GM13976 (cell line): Measurements from ENCODE around the gene JAML.

Experiments used
- DNase-seq: peaks from one replicate; pipeline ENCODE4 v3.0.0; 2012; ENCODE audit warnings: low spot score
- in situ Hi-C: fragments of 300-500 bp; cut with MboI; formaldehyde crosslinking; loops from one replicate; pipeline ENCODE4 v1.12.0; 2022; ENCODE audit warnings: low sequenced_read_pairs, mixed read lengths, inconsistent platforms; ENCODE audit not compliant: unreplicated experiment
- TF ChIP-seq, protein P1 (sequence below): IDR thresholded peaks from 2 replicates; pipeline ENCODE4 v1.5.1; 2012; ENCODE audit warnings: borderline replicate concordance, mild to moderate bottlenecking; ENCODE audit not compliant: insufficient read depth; ENCODE audit errors: extremely low read depth, missing control alignments, control extremely low read depth

Gene JAML

DNA sequence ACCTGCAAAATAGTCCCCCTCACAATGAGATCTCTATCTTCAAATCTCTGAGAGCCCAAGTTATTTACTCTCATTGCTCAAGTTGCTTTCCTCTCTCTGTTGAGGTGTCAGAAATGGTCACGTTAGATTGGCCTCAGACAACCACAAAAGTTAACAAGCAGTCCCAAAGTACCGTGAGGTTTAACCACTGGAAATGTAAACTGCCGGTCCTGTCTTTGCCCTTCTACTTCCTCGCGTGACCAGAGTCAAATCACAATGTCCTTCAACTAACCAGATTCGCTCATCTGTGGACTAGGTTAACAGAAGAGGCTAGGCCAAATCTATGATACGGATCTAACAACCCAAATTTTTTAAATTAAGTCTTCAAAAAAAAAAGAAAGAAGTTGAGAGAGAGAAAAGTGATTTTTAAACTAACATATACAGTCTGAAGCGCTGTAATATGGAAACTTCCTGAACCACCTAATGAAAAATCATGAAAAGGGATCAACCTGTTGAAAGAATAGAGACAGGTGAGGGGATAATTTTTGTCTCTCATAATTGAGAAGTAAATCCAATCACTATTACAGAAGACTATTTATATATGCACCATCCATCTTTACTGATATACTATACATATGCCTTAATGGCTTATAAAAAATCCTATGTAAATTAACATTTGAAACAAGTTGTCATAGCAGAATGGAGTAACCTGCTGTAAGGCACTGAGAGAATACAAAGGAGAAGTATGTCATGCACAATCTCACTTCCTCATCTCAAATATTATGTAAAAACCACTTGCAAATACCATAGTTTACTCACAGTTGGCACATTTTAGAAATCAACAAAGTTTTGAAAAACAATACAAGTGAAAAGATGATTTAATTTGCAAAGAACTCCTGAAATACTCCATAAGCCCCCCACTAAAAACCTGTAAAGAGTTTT lies 3.3 kb upstream of the JAML start:
- peak; percentile 30 for DNase-seq
- TF ChIP-seq, protein P1, sequence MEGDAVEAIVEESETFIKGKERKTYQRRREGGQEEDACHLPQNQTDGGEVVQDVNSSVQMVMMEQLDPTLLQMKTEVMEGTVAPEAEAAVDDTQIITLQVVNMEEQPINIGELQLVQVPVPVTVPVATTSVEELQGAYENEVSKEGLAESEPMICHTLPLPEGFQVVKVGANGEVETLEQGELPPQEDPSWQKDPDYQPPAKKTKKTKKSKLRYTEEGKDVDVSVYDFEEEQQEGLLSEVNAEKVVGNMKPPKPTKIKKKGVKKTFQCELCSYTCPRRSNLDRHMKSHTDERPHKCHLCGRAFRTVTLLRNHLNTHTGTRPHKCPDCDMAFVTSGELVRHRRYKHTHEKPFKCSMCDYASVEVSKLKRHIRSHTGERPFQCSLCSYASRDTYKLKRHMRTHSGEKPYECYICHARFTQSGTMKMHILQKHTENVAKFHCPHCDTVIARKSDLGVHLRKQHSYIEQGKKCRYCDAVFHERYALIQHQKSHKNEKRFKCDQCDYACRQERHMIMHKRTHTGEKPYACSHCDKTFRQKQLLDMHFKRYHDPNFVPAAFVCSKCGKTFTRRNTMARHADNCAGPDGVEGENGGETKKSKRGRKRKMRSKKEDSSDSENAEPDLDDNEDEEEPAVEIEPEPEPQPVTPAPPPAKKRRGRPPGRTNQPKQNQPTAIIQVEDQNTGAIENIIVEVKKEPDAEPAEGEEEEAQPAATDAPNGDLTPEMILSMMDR = no peak
- in situ Hi-C loops = no loop called here

DNA sequence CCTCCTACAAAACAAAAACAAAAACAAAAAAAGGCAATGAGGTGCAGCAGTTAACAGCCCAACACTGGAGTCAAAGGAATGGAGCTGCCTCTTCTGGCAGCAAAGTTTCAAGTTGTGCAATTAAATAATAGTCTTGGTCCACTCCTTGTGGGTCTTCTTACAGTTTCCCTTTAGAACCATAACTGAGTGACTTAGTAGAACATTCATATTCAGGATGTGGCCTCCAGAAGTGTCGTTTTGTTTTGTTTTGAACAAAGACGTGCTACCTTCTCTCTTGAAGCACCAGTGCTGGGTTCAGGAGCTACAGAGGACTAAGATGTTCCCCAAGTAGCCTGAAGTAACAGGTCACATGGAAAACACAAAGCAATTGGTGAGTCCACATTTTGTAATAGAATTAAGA lies 2.0 kb upstream of the JAML start:
- no peak for DNase-seq
- TF ChIP-seq, protein P1 = no peak
- in situ Hi-C loops = no loop called here

DNA sequence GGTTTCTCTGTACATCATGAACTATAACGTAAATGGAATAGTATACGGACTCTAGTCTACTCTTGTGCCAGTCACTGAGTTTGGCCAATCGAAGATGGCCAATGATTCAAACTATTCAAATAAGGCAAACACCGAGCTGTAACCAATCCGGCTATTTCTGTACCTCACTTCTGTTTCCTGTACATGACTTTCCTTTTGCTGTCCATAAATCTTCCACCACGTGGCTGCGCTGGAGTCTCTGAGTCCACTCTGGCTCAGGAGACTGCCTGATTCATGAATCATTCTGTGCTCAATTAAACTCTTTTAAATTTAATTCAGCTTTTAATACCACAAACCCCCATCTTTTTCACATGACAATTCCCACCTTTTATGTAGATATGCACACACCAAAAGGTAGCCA lies 1.5 kb upstream of the JAML start:
- DNase-seq = no peak

DNA sequence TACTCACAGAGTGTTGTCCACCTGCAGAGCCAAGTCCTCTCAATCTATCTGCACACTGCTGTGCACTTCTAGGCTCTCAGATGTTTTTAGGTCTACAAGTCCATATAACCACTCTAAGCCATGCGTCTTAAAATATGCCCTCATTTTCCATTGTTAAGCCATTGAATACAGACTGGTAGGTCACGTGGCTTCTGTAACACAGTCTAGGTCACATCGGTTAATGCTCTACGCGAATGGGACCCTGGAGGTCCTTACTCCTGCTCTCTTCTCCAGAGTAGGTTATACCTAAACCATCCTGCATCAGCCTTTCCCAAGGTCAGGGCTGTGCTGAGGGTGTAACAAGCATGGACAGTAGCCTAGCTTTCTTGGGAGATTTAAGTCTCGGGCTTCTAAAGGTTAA lies 819 bp downstream of the JAML start:
- DNase-seq = no peak
- in situ Hi-C loops = no loop called here
- TF ChIP-seq, protein P1 = no peak

More for the DNA sequence above, 1.5 kb upstream of the JAML start:
- TF ChIP-seq, protein P1 = no peak
- in situ Hi-C loops = no loop called here

DNA sequence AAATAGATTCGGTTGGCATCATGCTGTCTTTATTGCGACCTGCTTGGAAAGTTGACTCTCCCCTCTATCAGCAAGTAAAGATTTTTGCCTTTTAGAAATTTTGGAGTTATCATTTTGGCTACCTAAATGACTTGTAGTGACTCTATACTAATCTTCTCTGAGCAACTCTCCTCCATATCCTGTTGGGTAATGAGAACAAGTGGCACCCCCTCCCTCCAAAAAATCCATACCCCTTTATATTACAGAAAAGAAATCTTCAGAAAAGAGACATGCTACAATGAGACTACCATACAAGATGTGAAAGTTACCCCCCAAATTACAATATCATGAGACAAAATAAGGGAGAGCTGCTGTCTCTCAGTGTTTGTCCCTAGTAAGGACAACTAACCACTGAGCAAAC lies 1.2 kb downstream of the JAML start:
- in situ Hi-C loops = no loop called here
- TF ChIP-seq, protein P1 = no peak
- DNase-seq = no peak

DNA sequence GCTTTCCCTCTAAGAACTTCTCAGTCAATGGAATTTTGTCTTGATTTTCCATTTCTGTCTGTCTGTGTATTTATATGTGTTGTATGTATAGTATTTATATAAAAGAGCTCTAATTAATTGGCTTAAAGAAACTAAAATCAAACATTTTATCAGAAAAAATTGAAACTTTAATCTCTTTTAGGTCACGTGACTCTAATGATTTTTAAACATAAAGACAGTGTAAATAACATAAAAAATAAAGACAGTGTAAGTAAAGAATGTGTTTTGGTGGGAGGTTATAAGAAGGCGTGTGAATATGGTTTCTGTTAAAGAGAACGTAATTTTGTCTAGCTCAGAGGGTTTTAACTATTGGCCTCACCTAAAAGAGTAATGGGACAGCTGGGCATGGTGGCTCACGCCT lies 2.4 kb downstream of the JAML start:
- in situ Hi-C loops = no loop called here
- DNase-seq = no peak
- TF ChIP-seq, protein P1 = no peak
